IMR-90 (cell line): ENCODE measurements around the gene KLF1. TPM values are rescaled to one million over a fixed set of nuclear protein-coding genes. Genes with fewer than 3 reads are reported as not detected.

Source experiments
- ATAC-seq: fragments of 200-7000 bp; cut with Tn5 transposase; 2 replicates; pipeline ENCODE4 v1.9.1; 2020; ENCODE audit warnings: low read depth, mild to moderate bottlenecking, moderate library complexity
- BruUV-seq: library from RNA; stranded (reverse); fragments of 400-500 nt; replicated peaks from 2 replicates; lab custom pipeline; 2021; lab: Mats Ljungman, UMichigan
- CTCF ChIA-PET: fragments of 300-600 bp; formaldehyde crosslinking; extraction: SDS; loops from one replicate; lab custom pipeline; 2021; ENCODE audit warnings: antibody characterized with exemption; lab: Yijun Ruan, JAX
- POLR2A ChIA-PET: fragments of 300-600 bp; sonication (Branson Sonifier 250); formaldehyde crosslinking; loops from one replicate; lab custom pipeline; 2022; ENCODE audit warnings: antibody characterized with exemption; ENCODE audit not compliant: unreplicated experiment; lab: Charles Lee
- DNase-seq: peaks from one replicate; pipeline ENCODE4 v3.0.0; 2013
- H2AFZ ChIP-seq: replicated peaks from 2 replicates; pipeline ENCODE3; 2013; ENCODE audit warnings: low read length, mild to moderate bottlenecking; ENCODE audit not compliant: poor library complexity
- H2AK5ac ChIP-seq: 2 replicates; pipeline ENCODE4 v1.6.1; 2013; ENCODE audit warnings: low read depth, low read length, inconsistent platforms
- H2AK9ac ChIP-seq: replicated peaks from 2 replicates; pipeline ENCODE3; 2013; ENCODE audit warnings: mild to moderate bottlenecking, low read depth, low read length, moderate library complexity; ENCODE audit not compliant: poor library complexity
- H2BK120ac ChIP-seq: 2 replicates; pipeline ENCODE4 v1.6.1; 2013; ENCODE audit warnings: low read depth, low read length, inconsistent platforms
- H2BK15ac ChIP-seq: 3 replicates; pipeline ENCODE4 v1.6.1; 2013; ENCODE audit warnings: low read depth, low read length, inconsistent platforms
- H2BK20ac ChIP-seq: 2 replicates; pipeline ENCODE4 v1.6.1; 2013; ENCODE audit warnings: low read depth, mild to moderate bottlenecking, inconsistent platforms, low read length, moderate library complexity
- H2BK5ac ChIP-seq: 2 replicates; pipeline ENCODE4 v1.6.1; 2013; ENCODE audit warnings: mild to moderate bottlenecking, low read depth, low read length, inconsistent platforms; ENCODE audit not compliant: poor library complexity, severe bottlenecking
- H3K14ac ChIP-seq: replicated peaks from 2 replicates; pipeline ENCODE4 v1.6.1; 2013; ENCODE audit warnings: low read depth, low read length, inconsistent platforms
- H3K18ac ChIP-seq: 2 replicates; pipeline ENCODE4 v1.6.1; 2013; ENCODE audit warnings: low read depth, low read length, control low read depth
- H3K23ac ChIP-seq: 2 replicates; pipeline ENCODE4 v1.6.1; 2013; ENCODE audit warnings: low read depth, low read length, inconsistent platforms
- H3K27ac ChIP-seq: 2 replicates; pipeline ENCODE4 v1.5.1; 2013; ENCODE audit warnings: mild to moderate bottlenecking, control low read depth, low read length; ENCODE audit not compliant: insufficient read depth
- H3K27me3 ChIP-seq: 2 replicates; pipeline ENCODE4 v1.6.1; 2013; ENCODE audit warnings: low read length; ENCODE audit not compliant: control insufficient read depth, insufficient read depth
- H3K36me3 ChIP-seq: 2 replicates; pipeline ENCODE4 v1.6.1; 2013; ENCODE audit warnings: low read length, mixed read lengths; ENCODE audit not compliant: control insufficient read depth, insufficient read depth
- H3K4ac ChIP-seq: 2 replicates; pipeline ENCODE4 v1.6.1; 2013; ENCODE audit warnings: low read depth, low read length, inconsistent platforms
- H3K4me1 ChIP-seq: 2 replicates; pipeline ENCODE4 v1.6.1; 2013; ENCODE audit warnings: low read length, mixed read lengths; ENCODE audit not compliant: control insufficient read depth, insufficient read depth
- H3K4me2 ChIP-seq: 2 replicates; pipeline ENCODE4 v1.6.1; 2013; ENCODE audit warnings: low read depth, mild to moderate bottlenecking, control low read depth, low read length, moderate library complexity
- H3K4me3 ChIP-seq: 2 replicates; pipeline ENCODE4 v1.5.1; 2013; ENCODE audit warnings: low read depth, mild to moderate bottlenecking, control low read depth, low read length, moderate library complexity; ENCODE audit not compliant: insufficient read depth
- H3K56ac ChIP-seq: 2 replicates; pipeline ENCODE4 v1.6.1; 2013; ENCODE audit warnings: low read length, inconsistent platforms; ENCODE audit not compliant: insufficient read depth; ENCODE audit errors: extremely low read depth
- H3K79me1 ChIP-seq, 2 experiments: 2 replicates each; pipeline ENCODE4 v1.6.1; 2013; ENCODE audit warnings: low read length in 2 of 2, inconsistent platforms in 1 of 2, low read depth in 1 of 2
- H3K9ac ChIP-seq: 2 replicates; pipeline ENCODE4 v1.6.1; 2013; ENCODE audit warnings: low read depth, low read length, control low read depth
- H3K9me1 ChIP-seq: 2 replicates; pipeline ENCODE4 v1.6.1; 2013; ENCODE audit warnings: low read length, inconsistent platforms; ENCODE audit not compliant: insufficient read depth
- H3K9me3 ChIP-seq: 2 replicates; pipeline ENCODE4 v1.6.1; 2013; ENCODE audit warnings: low read length; ENCODE audit not compliant: control insufficient read depth, insufficient read depth
- H4K20me1 ChIP-seq: 2 replicates; pipeline ENCODE4 v1.6.1; 2013; ENCODE audit warnings: low read length, inconsistent platforms; ENCODE audit not compliant: insufficient read depth
- H4K5ac ChIP-seq: 2 replicates; pipeline ENCODE4 v1.6.1; 2013; ENCODE audit warnings: mild to moderate bottlenecking, low read depth, low read length, control low read depth
- H4K8ac ChIP-seq, 2 experiments: 2 replicates each; pipeline ENCODE4 v1.6.1; 2013; ENCODE audit warnings: low read depth in 2 of 2, low read length in 2 of 2, control low read depth in 1 of 2, inconsistent platforms in 1 of 2
- H4K91ac ChIP-seq: 2 replicates; pipeline ENCODE4 v1.6.1; 2013; ENCODE audit warnings: low read depth, low read length, inconsistent platforms; ENCODE audit not compliant: insufficient read depth
- BHLHE40 ChIP-seq: fragments of 150-350 bp; IDR thresholded peaks from 2 replicates; pipeline ENCODE4 v1.6.1; 2016; ENCODE audit warnings: mild to moderate bottlenecking, low read depth, low read length
- CEBPB ChIP-seq: IDR thresholded peaks from 2 replicates; pipeline ENCODE4 v1.6.1; 2012; ENCODE audit warnings: low read depth, low read length, improper control_type of control experiment
- CHD1 ChIP-seq: IDR thresholded peaks from 2 replicates; pipeline ENCODE4 v1.6.1; 2012; ENCODE audit warnings: low read depth, low read length, improper control_type of control experiment
- MAFK ChIP-seq: IDR thresholded peaks from 2 replicates; pipeline ENCODE4 v1.6.1; 2012; ENCODE audit warnings: low read depth, low read length, improper control_type of control experiment
- NFE2L2 ChIP-seq: fragments of 150-350 bp; IDR thresholded peaks from 2 replicates; pipeline ENCODE4 v1.6.1; 2016; ENCODE audit warnings: low read depth, mild to moderate bottlenecking, low read length
- POLR2A ChIP-seq: IDR thresholded peaks from 2 replicates; pipeline ENCODE4 v1.6.1; 2012; ENCODE audit warnings: mild to moderate bottlenecking, low read depth, low read length
- RFX5 ChIP-seq: IDR thresholded peaks from 2 replicates; pipeline ENCODE4 v1.8.0; 2012; ENCODE audit warnings: low read depth, mild to moderate bottlenecking, low read length, moderate library complexity
- SMC3 ChIP-seq: fragments of 150-350 bp; IDR thresholded peaks from 2 replicates; pipeline ENCODE4 v1.6.1; 2016; ENCODE audit warnings: low read depth, mild to moderate bottlenecking, antibody characterized with exemption, low read length, moderate library complexity
- WGBS, 2 experiments: methylation state at CpG; one replicate each; pipeline versions ENCODE4 v1.1.5 to v1.1.7; 2013; ENCODE audit warnings: missing lambda C conversion rate in 2 of 2; ENCODE audit not compliant: insufficient read length in 1 of 2; ENCODE audit errors: extremely low coverage in 2 of 2; 5-methylcytosine and 5-hydroxymethylcytosine counted together
- dilution Hi-C: fragments of 300-500 bp; cut with HindIII; formaldehyde crosslinking; loops from one replicate; pipeline ENCODE4 v1.14.3; 2018; ENCODE audit warnings: low sequenced_read_pairs; ENCODE audit not compliant: unreplicated experiment
- in situ Hi-C: fragments of 300-500 bp; cut with MboI; formaldehyde crosslinking; loops from 3 replicates; pipeline ENCODE4 v1.14.3; 2019; ENCODE audit warnings: low sequenced_read_pairs, inconsistent platforms, mixed read lengths
- intact Hi-C: fragments of 100-400 bp; cut with micrococcal nuclease; formaldehyde crosslinking; loops from 2 replicates; pipeline ENCODE4 v1.10.0; 2022
- polyA plus RNA-seq, 3 experiments: library from polyadenylated mRNA; depleted of rRNA; stranded (reverse); fragments of >200 nt; gene quantifications; 2 replicates each; pipeline ENCODE4 v1.2.3, GENCODE V29; 2012; ENCODE audit warnings: low replicate concordance in 1 of 3
- total RNA-seq: library from RNA; depleted of rRNA; stranded (reverse); fragments of >200 nt; gene quantifications from 2 replicates; pipeline ENCODE4 v1.2.3, GENCODE V29; 2012
- TF ChIP-seq, protein P1 (sequence below): fragments of 150-350 bp; IDR thresholded peaks from 2 replicates; pipeline ENCODE4 v1.6.1; 2017; ENCODE audit warnings: mild to moderate bottlenecking, antibody characterized with exemption, low read length, low read depth
- TF ChIP-seq, protein P2 (sequence below): fragments of 150-350 bp; IDR thresholded peaks from 2 replicates; pipeline ENCODE4 v1.6.1; 2016; ENCODE audit warnings: low read depth, mild to moderate bottlenecking, low read length, moderate library complexity, borderline replicate concordance
- TF ChIP-seq, protein P3 (sequence below): conservative IDR thresholded peaks from 2 replicates; pipeline ENCODE4 v1.5.1; 2012; ENCODE audit warnings: mild to moderate bottlenecking, low read depth, low read length, improper control_type of control experiment

The KLF1 gene
- total and polyA plus RNA-seq, 2 of the 4 experiments (the other 2 are of a cell fraction) = not detected

DNA sequence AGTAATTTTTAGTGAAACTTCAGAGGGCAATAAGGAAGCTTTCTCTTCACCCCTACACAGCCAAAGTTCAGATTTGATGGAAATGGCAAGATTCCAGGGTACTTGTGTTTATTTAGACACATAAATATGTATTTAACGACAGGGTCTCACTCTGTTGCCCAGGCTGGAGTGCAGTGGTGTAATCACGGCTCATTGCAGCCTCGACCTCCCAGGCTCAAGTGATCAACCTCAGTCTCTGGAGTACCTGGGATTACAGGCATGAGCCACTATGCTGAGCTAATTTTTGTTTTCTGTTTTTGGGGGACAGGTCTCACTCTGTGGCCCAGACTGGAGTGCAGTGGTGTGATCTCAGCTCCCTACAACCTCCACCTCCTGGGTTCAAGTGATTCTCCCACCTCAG lies 34.0 kb upstream of the KLF1 start:
- no TSS peak for BruUV-seq
- TF ChIP-seq POLR2A = no peak
- TF ChIP-seq, protein P1, sequence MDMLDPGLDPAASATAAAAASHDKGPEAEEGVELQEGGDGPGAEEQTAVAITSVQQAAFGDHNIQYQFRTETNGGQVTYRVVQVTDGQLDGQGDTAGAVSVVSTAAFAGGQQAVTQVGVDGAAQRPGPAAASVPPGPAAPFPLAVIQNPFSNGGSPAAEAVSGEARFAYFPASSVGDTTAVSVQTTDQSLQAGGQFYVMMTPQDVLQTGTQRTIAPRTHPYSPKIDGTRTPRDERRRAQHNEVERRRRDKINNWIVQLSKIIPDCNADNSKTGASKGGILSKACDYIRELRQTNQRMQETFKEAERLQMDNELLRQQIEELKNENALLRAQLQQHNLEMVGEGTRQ = no peak
- no peak for TF ChIP-seq NFE2L2
- no peak for TF ChIP-seq MAFK
- no peak for TF ChIP-seq CEBPB
- TF ChIP-seq SMC3 = no peak
- TF ChIP-seq, protein P2, sequence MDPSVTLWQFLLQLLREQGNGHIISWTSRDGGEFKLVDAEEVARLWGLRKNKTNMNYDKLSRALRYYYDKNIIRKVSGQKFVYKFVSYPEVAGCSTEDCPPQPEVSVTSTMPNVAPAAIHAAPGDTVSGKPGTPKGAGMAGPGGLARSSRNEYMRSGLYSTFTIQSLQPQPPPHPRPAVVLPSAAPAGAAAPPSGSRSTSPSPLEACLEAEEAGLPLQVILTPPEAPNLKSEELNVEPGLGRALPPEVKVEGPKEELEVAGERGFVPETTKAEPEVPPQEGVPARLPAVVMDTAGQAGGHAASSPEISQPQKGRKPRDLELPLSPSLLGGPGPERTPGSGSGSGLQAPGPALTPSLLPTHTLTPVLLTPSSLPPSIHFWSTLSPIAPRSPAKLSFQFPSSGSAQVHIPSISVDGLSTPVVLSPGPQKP = no peak
- TF ChIP-seq BHLHE40 = no peak
- TF ChIP-seq, protein P3, sequence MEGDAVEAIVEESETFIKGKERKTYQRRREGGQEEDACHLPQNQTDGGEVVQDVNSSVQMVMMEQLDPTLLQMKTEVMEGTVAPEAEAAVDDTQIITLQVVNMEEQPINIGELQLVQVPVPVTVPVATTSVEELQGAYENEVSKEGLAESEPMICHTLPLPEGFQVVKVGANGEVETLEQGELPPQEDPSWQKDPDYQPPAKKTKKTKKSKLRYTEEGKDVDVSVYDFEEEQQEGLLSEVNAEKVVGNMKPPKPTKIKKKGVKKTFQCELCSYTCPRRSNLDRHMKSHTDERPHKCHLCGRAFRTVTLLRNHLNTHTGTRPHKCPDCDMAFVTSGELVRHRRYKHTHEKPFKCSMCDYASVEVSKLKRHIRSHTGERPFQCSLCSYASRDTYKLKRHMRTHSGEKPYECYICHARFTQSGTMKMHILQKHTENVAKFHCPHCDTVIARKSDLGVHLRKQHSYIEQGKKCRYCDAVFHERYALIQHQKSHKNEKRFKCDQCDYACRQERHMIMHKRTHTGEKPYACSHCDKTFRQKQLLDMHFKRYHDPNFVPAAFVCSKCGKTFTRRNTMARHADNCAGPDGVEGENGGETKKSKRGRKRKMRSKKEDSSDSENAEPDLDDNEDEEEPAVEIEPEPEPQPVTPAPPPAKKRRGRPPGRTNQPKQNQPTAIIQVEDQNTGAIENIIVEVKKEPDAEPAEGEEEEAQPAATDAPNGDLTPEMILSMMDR = no peak
- TF ChIP-seq CHD1 = no peak
- TF ChIP-seq RFX5 = no peak
- no peak overlapping the region for H2AK5ac ChIP-seq
- no peak overlapping the region for H3K23ac ChIP-seq
- no peak overlapping the region for H4K5ac ChIP-seq
- no peaks in the 10 kb centered on the region; the same call in 1 of the 2 replicates for H4K20me1 ChIP-seq
- in situ Hi-C loops (no loop called here), intact Hi-C loops (no loop called here), dilution Hi-C loops (no loop called here)
- no peaks in the 10 kb centered on the region for H3K27me3 ChIP-seq
- ChIA-PET CTCF (interaction anchor here (0.6 kb wide), 1 partner anchor 927 kb away, joined by 3 read pairs; no protein-coding TSS in a partner anchor), POLR2A (interaction anchor here (1.1 kb wide), 1 partner anchor 12 kb away, joined by 4 read pairs; the partner anchor contains the start of gene FARSA)
- WGBS, 2 experiments = no CpG with 5 or more reads among the region's 3 CpGs
- DNase-seq (no peak), ATAC-seq (no peak)
- H3K4ac ChIP-seq = no peak overlapping the region
- no peak overlapping the region for H2BK20ac ChIP-seq
- no peak overlapping the region for H3K14ac ChIP-seq
- H3K79me1 ChIP-seq = peaks cover 0 to 10% of the 10 kb centered on the region in 2 experiments; a peak in 1 of 4 replicates
- no peak overlapping the region for H2BK15ac ChIP-seq
- H4K8ac ChIP-seq = no peak overlapping the region
- H3K4me1 ChIP-seq = no peaks in the 10 kb centered on the region
- no peak overlapping the region for H3K9ac ChIP-seq
- peaks cover 30% of the 10 kb centered on the region for H3K36me3 ChIP-seq
- no peak overlapping the region for H2BK120ac ChIP-seq
- H2BK5ac ChIP-seq = no peak overlapping the region
- H2AFZ ChIP-seq = no peak overlapping the region
- H3K56ac ChIP-seq = no peak overlapping the region
- no peak overlapping the region for H3K18ac ChIP-seq
- H4K91ac ChIP-seq = no peak overlapping the region
- no peak overlapping the region for H3K4me3 ChIP-seq
- H3K9me1 ChIP-seq = no peaks in the 10 kb centered on the region
- H3K27ac ChIP-seq = no peak overlapping the region
- no peak overlapping the region for H3K4me2 ChIP-seq
- H3K9me3 ChIP-seq = no peaks in the 10 kb centered on the region
- no peak overlapping the region for H2AK9ac ChIP-seq
